ENCODE measurements around the gene THSD4.

THSD4 gene

DNA sequence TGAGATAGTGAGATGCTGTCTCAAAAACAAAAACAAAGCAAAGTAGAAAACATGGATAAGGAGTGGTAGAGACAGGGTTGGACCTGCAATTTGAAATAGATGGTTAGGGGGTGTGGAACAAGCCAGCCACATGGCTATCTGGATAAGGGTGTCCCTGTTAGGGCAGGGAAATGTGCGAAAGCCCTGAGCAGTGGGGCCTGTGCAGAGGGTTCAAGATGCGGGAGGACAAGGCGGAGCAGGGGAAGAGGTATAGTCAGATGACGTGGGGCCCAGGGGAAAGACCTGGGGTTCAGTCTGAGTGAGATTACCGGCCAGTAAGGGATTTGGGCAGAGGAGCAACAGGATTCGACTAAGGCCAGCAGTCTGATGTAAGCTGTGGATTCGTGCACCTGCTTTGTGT, 676.7 kb downstream of the THSD4 start:
- H3K9me3 ChIP-seq (ENCODE audit: control insufficient read depth in 1 of 2, low read length in 2 of 2): no peaks in the 10 kb centered on the region

DNA sequence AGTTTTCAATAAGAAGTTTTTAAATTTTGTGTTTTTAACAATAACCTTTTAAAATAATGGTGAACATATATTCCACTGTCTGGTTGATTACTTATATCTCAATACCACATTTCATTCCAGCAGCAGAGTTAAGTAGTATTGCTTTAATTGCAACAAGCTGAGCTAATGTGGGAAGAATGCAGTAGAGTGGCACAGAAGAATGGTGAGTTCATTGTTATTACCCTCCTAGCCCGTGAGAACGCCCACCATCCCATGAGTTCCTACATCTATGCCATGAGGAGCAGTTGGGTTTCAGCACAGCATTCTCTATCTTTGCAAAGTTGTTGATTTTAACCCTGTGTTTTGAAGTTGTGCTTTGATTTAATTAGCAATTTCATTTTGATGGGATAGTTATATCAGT, 677.2 kb downstream of the THSD4 start:
- no peaks in the 10 kb centered on the region for H3K36me3 ChIP-seq (ENCODE audit: control insufficient read depth in 1 of 2, insufficient read depth in 2 of 2, low read length in 2 of 2)
- no peak overlapping the region for H3K4me3 ChIP-seq (ENCODE audit: low read depth in 1 of 2, low read length in 2 of 2)
- H3K9me3 ChIP-seq (ENCODE audit: control insufficient read depth in 1 of 2, low read length in 2 of 2): no peaks in the 10 kb centered on the region
- H3K4me1 ChIP-seq (ENCODE audit: control insufficient read depth in 1 of 2, insufficient read depth in 2 of 2, low read length in 2 of 2): no peaks in the 10 kb centered on the region
- no peaks in the 10 kb centered on the region for H3K27me3 ChIP-seq (ENCODE audit: low read depth, low read length)
- no peak overlapping the region for H3K27ac ChIP-seq (ENCODE audit: low read length)

More for the DNA sequence above, 676.7 kb downstream of the THSD4 start:
- no peaks in the 10 kb centered on the region for H3K4me1 ChIP-seq (ENCODE audit: control insufficient read depth in 1 of 2, insufficient read depth in 2 of 2, low read length in 2 of 2)
- H3K4me3 ChIP-seq (ENCODE audit: low read depth in 1 of 2, low read length in 2 of 2): no peak overlapping the region
- H3K27me3 ChIP-seq (ENCODE audit: low read depth, low read length): no peaks in the 10 kb centered on the region
- H3K36me3 ChIP-seq (ENCODE audit: control insufficient read depth in 1 of 2, insufficient read depth in 2 of 2, low read length in 2 of 2): no peaks in the 10 kb centered on the region
- no peak overlapping the region for H3K27ac ChIP-seq (ENCODE audit: low read length)

DNA sequence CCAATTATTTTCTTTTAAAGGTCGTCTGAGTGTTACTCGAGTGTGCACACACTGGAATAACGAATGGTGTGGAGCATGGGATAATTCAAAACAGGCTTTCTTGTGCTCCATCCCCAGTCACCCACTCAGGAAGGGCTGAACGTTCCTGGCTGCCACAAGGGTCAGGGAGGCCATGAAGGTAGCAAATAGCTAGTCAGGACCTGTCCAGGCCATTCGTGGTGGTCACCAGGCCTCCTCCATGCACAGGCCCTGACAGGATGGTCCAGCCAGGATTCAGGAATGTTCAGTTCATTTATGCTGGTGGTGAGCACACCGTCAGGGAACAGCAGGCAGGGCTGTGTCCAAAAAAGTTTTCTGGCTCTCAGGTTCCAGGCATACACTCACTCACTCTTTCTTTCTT, 683.4 kb downstream of the THSD4 start:
- no peaks in the 10 kb centered on the region for H3K9me3 ChIP-seq (ENCODE audit: control insufficient read depth in 1 of 2, low read length in 2 of 2)
- H3K4me1 ChIP-seq (ENCODE audit: control insufficient read depth in 1 of 2, insufficient read depth in 2 of 2, low read length in 2 of 2): no peaks in the 10 kb centered on the region
- H3K27ac ChIP-seq (ENCODE audit: low read length): no peak overlapping the region
- H3K36me3 ChIP-seq (ENCODE audit: control insufficient read depth in 1 of 2, insufficient read depth in 2 of 2, low read length in 2 of 2): no peaks in the 10 kb centered on the region
- H3K4me3 ChIP-seq (ENCODE audit: low read depth in 1 of 2, low read length in 2 of 2): no peak overlapping the region
- H3K27me3 ChIP-seq (ENCODE audit: low read depth, low read length): no peaks in the 10 kb centered on the region

DNA sequence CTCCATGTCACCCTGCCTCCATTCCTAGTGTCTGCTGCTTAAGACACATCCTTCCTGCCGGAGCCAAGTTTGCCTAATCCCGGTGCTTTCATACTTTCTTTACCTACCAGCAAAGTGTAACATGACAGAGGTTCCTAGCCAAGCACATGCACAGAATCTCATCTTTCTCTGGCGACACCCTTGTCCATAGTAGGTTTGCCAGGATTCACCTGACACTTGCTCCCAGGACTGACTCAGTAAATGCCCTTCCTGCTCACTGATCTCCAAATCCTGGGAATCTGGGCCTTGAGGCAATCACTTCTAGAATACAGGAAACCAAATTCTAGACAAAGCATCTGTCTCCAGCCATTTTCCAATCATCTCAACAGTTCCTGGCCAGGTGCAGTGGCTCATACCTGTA, 684.9 kb downstream of the THSD4 start:
- Histone ChIP-seq H3K36me3 (ENCODE audit: control insufficient read depth in 1 of 2, insufficient read depth in 2 of 2, low read length in 2 of 2) (no peaks in the 10 kb centered on the region), H3K27me3 (ENCODE audit: low read depth, low read length) (no peaks in the 10 kb centered on the region), H3K27ac (ENCODE audit: low read length) (no peak overlapping the region)

DNA sequence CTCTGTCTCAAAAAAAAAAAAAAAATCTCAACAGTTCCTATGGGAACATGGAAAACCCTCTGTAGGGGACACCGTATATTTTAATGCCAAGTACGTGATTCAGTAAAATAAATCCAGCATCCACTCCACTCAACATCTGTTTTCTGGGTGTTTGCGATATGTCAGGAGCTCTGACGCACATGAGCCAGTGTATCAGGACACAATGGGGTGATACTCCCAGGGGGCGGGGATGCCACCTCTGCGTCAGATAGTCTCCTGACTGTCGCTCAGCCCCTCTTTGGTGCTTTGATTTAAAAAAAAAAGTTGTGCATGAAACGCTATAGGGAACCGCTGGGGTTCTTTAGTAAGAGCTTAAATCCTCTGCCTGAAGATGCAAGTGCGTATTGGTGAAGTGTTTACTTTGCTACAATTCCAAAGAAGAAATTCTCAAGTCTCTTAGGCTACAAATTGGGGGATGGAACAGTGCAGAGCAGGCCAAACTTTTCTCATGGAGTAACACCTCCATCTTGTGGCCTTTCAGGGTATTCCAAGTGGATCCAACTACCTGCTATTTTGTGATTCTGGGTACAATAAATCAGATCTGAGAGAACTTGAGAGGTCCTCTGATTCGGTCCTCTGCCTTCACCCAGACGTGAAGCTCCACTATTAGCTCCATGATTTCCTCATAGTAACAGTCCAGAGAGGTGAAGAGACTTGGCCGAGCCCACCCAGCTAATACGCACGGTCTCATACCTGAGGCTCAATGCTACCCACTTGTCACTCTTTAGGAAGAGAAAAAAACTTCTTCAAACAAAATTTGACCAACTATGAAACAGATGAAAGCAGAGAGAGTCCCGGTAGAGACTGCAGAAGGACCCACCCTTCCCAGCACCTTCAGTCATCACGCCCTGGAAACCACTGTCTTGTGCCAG, 685.8 kb downstream of the THSD4 start:
- Histone ChIP-seq H3K27me3 (ENCODE audit: low read depth, low read length) (no peaks in the 10 kb centered on the region), H3K4me3 (ENCODE audit: low read depth in 1 of 2, low read length in 2 of 2) (no peak overlapping the region), H3K36me3 (ENCODE audit: control insufficient read depth in 1 of 2, insufficient read depth in 2 of 2, low read length in 2 of 2) (no peaks in the 10 kb centered on the region), H3K4me1 (ENCODE audit: control insufficient read depth in 1 of 2, insufficient read depth in 2 of 2, low read length in 2 of 2) (no peaks in the 10 kb centered on the region), H3K27ac (ENCODE audit: low read length) (no peak overlapping the region), H3K9me3 (ENCODE audit: control insufficient read depth in 1 of 2, low read length in 2 of 2) (no peaks in the 10 kb centered on the region)

More for the DNA sequence above, 684.9 kb downstream of the THSD4 start:
- Histone ChIP-seq H3K9me3 (ENCODE audit: control insufficient read depth in 1 of 2, low read length in 2 of 2) (no peaks in the 10 kb centered on the region), H3K4me1 (ENCODE audit: control insufficient read depth in 1 of 2, insufficient read depth in 2 of 2, low read length in 2 of 2) (no peaks in the 10 kb centered on the region), H3K4me3 (ENCODE audit: low read depth in 1 of 2, low read length in 2 of 2) (no peak overlapping the region)

DNA sequence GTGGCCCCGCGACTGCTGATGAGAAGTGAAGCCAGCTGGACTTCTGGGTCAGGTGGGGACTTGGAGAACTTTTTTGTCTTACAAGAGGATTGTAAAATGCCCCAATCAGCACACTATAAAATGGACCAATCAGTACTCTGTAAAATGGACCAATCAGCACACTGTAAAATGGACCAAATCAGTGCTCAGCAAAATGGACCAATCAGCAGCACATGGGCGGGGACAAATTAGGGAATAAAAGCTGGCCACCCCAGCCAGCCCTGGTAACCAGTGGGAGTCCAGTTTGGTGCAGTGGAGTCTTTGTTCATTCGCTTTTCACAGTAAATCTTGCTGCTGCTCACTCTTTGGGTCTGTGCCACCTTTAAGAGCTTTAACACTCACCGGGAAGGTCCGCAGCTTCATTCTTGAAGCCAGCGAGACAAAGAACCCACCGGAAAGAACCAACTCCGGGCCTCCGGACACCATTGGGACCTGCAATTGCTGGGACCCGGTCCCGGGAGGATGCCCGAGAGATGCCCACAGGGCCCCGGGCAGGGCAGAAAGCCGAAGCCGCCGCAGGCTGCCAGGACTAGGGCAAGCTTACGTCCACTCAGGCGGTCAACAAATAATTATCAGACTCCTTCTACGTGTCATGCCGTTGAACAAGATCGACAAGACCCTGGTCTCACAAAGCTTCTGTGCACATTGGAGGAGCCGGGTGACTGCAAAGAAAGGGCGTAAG, 686.8 kb downstream of the THSD4 start:
- no peaks in the 10 kb centered on the region for H3K9me3 ChIP-seq (ENCODE audit: control insufficient read depth in 1 of 2, low read length in 2 of 2)
- H3K4me1 ChIP-seq (ENCODE audit: control insufficient read depth in 1 of 2, insufficient read depth in 2 of 2, low read length in 2 of 2): no peaks in the 10 kb centered on the region
- no peaks in the 10 kb centered on the region for H3K36me3 ChIP-seq (ENCODE audit: control insufficient read depth in 1 of 2, insufficient read depth in 2 of 2, low read length in 2 of 2)
- no peak overlapping the region for H3K27ac ChIP-seq (ENCODE audit: low read length)
- no peaks in the 10 kb centered on the region for H3K27me3 ChIP-seq (ENCODE audit: low read depth, low read length)
- no peak overlapping the region for H3K4me3 ChIP-seq (ENCODE audit: low read depth in 1 of 2, low read length in 2 of 2)

DNA sequence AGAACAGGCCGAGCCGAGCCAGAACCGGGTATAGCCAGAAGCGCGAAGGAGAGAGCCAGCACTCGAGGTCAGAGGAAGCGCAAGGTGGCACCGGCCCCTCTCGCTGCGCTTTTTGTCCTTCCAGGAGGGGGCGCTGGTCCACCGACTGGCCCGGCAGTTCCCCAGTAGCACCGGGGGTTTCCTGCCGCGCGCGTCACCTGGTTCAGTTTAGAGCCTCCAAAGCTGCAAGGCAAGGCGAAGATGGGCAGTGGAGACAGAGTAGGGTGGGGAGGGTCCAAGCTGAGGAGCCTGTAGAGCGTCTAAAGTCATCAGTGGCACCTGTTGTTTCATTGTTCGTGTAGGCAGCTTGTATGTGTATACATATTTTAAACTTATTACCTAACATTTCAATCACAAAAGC, 687.5 kb downstream of the THSD4 start:
- no peaks in the 10 kb centered on the region for H3K27me3 ChIP-seq (ENCODE audit: low read depth, low read length)
- no peaks in the 10 kb centered on the region for H3K4me1 ChIP-seq (ENCODE audit: control insufficient read depth in 1 of 2, insufficient read depth in 2 of 2, low read length in 2 of 2)
- H3K27ac ChIP-seq (ENCODE audit: low read length): no peak overlapping the region
- no peaks in the 10 kb centered on the region for H3K36me3 ChIP-seq (ENCODE audit: control insufficient read depth in 1 of 2, insufficient read depth in 2 of 2, low read length in 2 of 2)
- H3K4me3 ChIP-seq (ENCODE audit: low read depth in 1 of 2, low read length in 2 of 2): no peak overlapping the region
- no peaks in the 10 kb centered on the region for H3K9me3 ChIP-seq (ENCODE audit: control insufficient read depth in 1 of 2, low read length in 2 of 2)

DNA sequence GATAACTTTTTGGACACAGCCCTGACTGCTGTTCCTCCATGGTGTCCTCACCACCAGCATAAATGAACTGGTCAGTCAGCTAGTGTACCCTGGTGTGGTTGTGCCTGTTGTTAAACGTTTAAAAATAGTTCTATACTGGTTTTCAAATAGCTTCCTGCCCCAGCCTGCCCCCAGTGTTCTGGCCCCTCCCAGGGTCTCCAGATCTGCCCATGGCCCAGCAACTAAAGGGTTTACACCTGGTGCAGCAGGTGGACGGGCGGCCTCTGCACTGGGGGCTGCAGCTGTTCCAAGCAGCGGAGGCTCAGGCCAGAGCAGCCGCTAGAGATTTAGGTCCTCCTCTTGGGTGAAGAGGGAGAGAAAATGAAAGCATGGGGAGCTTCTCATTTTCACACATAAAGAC, 689.0 kb downstream of the THSD4 start:
- no peaks in the 10 kb centered on the region for H3K9me3 ChIP-seq (ENCODE audit: control insufficient read depth in 1 of 2, low read length in 2 of 2)
- H3K36me3 ChIP-seq (ENCODE audit: control insufficient read depth in 1 of 2, insufficient read depth in 2 of 2, low read length in 2 of 2): no peaks in the 10 kb centered on the region
- no peaks in the 10 kb centered on the region for H3K27me3 ChIP-seq (ENCODE audit: low read depth, low read length)
- no peaks in the 10 kb centered on the region for H3K4me1 ChIP-seq (ENCODE audit: control insufficient read depth in 1 of 2, insufficient read depth in 2 of 2, low read length in 2 of 2)
- H3K4me3 ChIP-seq (ENCODE audit: low read depth in 1 of 2, low read length in 2 of 2): no peak overlapping the region
- H3K27ac ChIP-seq (ENCODE audit: low read length): no peak overlapping the region

DNA sequence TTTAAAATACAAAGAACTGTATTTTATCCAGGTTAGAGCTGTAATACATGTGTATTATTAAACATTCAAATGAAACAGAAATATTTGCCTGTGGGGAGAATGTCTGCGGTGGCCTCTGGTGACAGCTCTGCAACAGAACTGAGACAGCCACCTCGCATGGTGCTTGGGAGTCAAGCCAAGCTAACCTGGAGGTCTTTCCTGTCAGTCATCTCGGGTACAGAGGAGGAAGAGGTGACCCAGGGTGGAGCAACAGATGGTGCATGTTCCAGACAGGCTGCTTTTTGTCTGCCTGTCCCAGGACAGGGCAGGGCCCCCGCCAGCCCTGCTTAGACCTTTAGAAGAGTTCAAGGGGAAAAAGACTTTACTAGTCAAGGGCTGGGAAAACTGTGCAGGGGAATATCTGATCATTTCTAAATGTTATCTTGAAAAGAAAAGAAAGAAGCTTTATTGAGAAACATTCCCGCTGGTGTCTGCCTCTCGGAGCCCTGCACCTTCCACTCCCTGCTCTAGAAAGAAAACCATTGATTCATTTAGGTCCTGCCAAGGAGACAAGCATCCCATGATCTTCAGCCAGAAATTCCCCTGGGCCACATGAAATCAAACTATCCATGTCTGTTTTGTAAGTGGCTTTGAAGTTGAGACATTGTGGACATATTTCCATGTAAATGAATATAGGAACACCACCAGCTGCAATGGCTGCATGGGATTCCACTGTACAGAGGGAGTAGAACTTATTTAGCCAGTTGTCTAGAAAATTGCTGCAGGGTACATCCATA, 689.6 kb downstream of the THSD4 start:
- no peak overlapping the region for H3K4me3 ChIP-seq (ENCODE audit: low read depth in 1 of 2, low read length in 2 of 2)
- H3K36me3 ChIP-seq (ENCODE audit: control insufficient read depth in 1 of 2, insufficient read depth in 2 of 2, low read length in 2 of 2): no peaks in the 10 kb centered on the region
- no peaks in the 10 kb centered on the region for H3K27me3 ChIP-seq (ENCODE audit: low read depth, low read length)

DNA sequence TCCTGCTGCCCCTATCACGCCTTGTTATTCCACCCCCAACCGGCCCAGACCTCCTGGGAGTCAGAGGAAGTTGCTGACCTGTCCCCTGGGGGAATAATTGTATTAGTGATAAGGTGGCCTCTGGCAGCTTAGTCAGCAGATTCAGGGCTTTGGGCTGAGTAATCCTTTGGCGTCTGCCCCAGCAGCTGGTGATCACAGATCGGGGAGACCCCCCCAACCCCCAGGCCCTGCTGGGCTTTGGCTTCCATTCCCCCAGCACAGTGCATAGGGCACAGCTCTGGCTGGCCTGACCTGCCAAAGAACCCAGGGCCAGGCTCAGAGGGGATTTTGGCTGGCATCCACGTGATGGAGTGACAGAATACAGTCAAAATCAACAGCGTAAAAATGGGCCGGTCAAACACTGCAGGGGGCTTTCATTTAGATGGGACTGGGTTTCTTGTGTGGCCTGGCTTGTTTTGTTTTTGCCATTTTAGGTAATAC, 691.2 kb downstream of the THSD4 start:
- no peak overlapping the region for H3K27ac ChIP-seq (ENCODE audit: low read length)
- H3K27me3 ChIP-seq (ENCODE audit: low read depth, low read length): no peaks in the 10 kb centered on the region
- no peaks in the 10 kb centered on the region for H3K9me3 ChIP-seq (ENCODE audit: control insufficient read depth in 1 of 2, low read length in 2 of 2)
- no peaks in the 10 kb centered on the region for H3K4me1 ChIP-seq (ENCODE audit: control insufficient read depth in 1 of 2, insufficient read depth in 2 of 2, low read length in 2 of 2)
- no peak overlapping the region for H3K4me3 ChIP-seq (ENCODE audit: low read depth in 1 of 2, low read length in 2 of 2)
- H3K36me3 ChIP-seq (ENCODE audit: control insufficient read depth in 1 of 2, insufficient read depth in 2 of 2, low read length in 2 of 2): no peaks in the 10 kb centered on the region

More for the DNA sequence above, 689.6 kb downstream of the THSD4 start:
- no peaks in the 10 kb centered on the region for H3K9me3 ChIP-seq (ENCODE audit: control insufficient read depth in 1 of 2, low read length in 2 of 2)
- no peaks in the 10 kb centered on the region for H3K4me1 ChIP-seq (ENCODE audit: control insufficient read depth in 1 of 2, insufficient read depth in 2 of 2, low read length in 2 of 2)
- no peak overlapping the region for H3K27ac ChIP-seq (ENCODE audit: low read length)

DNA sequence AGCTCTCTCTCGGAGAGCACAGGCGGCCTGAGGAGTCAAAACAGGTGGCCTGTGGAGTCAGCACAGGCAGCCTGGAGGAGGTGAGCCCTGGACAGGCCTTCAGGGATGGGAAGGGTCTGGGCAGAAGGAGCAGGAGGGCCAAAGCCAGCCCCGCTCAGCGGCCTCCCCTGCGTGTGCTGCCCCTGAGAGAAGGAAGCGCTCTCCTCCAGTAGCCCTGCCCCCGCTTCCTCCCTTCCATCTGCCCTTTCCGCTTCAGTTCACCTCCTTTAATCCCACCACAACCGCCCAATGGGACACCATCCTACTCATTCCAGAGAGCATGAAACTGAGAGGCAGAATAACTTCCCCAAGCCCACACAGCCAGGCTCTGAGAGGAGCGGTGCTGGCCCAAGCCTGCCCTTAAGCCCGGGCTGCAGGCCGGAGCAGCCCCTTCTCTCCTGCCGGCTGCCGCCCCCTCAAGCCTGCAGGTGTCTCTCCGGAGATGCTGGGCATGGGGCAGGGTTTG, 691.9 kb downstream of the THSD4 start:
- no peak overlapping the region for H3K4me3 ChIP-seq (ENCODE audit: low read depth in 1 of 2, low read length in 2 of 2)
- no peaks in the 10 kb centered on the region for H3K4me1 ChIP-seq (ENCODE audit: control insufficient read depth in 1 of 2, insufficient read depth in 2 of 2, low read length in 2 of 2)
- no peaks in the 10 kb centered on the region for H3K9me3 ChIP-seq (ENCODE audit: control insufficient read depth in 1 of 2, low read length in 2 of 2)
- no peaks in the 10 kb centered on the region for H3K27me3 ChIP-seq (ENCODE audit: low read depth, low read length)
- H3K27ac ChIP-seq (ENCODE audit: low read length): no peak overlapping the region
- no peaks in the 10 kb centered on the region for H3K36me3 ChIP-seq (ENCODE audit: control insufficient read depth in 1 of 2, insufficient read depth in 2 of 2, low read length in 2 of 2)
